GM21737 (cell line): Measurements from ENCODE around the gene CYFIP1.

ENCODE experiments used
- ATAC-seq: cut with Tn5 transposase; IDR thresholded peaks from one replicate; pipeline ENCODE4 v1.9.1; 2021; ENCODE audit warnings: mild to moderate bottlenecking, moderate library complexity; ENCODE audit not compliant: unreplicated experiment

The CYFIP1 gene

DNA sequence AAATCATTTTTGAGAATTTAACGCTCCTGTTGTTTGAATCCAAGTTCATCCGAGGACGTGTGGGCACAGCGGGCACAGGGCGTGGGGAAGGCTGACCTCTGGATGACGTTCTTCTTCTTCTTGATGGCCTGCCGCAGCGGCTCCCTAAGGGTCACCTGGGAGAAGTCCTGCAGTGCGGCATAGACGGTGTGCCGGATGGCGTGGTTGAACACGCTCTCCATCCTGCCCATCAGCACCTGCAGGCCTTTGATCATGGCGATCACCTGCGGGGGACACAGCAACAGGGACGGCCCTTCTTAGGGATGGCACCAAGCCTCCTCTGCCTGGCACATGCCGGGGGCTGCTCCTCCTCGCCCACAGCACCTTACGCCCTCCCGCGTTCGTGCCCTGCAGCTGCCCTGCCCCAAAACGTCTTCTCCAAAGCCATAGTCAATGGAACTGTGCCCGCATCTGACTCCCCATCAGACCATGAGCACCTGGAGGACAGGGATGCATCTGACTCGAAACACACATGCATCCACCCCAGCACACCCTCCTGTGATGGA is 61.5 kb downstream of the CYFIP1 start:
- ATAC-seq: no peak

DNA sequence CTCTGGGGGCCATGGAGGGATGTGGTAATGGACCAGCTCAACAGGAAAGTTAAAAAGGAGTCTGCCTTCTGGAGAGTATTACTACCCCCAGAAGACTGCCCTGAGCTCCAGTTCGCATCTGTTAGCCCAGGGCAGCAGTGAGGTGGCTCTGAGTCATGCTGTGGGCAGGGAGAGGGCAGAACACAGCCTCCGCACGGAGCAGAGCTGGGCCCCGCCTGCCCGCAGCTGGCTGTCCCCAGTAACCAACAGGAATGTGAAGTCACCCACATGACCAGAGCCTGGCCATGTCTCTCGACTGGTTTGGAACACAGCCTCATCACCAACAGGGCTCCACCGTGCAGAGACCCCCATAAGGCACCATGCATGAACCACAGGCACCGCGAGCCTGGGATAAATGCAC is 62.1 kb downstream of the CYFIP1 start:
- ATAC-seq: no peak

DNA sequence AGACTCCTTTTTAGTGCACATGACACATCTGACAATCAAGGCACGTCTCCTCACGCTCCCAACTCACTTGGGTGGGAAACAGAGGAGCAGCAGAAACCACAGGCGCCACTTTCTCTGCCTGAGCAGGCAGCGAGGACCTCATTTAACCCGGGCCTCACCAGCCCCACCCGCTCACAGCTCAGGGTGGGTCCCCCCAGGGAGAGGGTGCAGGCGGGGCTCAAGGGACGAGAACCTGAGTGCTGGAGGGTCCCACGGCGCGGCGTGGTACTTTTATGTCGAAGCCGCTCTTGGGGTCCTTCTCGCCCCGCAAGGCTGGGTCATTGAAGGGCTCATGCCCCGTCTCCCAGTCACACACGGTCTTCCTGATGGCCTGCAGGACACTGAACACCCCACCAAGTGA is 62.6 kb downstream of the CYFIP1 start:
- ATAC-seq: no peak

DNA sequence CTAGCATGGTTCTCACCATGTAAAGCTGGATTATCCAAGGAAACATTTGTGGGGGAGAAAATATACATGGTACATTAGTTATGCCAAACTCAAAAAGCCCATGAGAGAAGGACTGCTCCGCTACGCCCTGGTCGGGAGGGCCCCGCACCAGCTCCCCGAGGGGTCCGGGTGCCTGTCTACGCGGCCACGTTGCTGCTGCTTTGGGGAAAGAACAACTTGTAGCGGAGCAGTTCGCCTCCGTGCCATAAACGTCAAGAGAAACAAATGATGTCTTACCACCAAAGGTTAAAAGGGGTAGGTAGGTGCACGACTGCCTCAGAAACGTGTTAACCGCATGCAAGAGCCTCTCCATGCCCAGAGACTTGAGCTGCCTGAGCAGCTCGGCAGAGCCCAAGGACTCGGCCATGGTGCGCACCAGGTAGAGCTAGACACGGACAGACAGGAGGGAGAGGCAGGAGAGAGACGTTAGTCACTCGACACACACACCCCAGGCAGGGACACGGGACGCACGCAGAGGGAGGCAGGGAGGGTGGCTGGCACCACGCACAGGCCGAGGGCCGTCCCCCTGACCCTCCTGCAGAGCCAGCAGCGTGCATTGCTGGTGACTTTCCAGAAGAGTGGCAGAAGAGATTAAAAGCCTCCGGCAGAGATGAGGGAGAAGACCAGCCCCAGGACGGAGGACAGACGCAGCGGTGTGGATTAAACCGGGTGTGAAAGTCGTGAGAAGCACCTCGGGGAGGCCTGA is 63.4 kb downstream of the CYFIP1 start:
- no peak for ATAC-seq

DNA sequence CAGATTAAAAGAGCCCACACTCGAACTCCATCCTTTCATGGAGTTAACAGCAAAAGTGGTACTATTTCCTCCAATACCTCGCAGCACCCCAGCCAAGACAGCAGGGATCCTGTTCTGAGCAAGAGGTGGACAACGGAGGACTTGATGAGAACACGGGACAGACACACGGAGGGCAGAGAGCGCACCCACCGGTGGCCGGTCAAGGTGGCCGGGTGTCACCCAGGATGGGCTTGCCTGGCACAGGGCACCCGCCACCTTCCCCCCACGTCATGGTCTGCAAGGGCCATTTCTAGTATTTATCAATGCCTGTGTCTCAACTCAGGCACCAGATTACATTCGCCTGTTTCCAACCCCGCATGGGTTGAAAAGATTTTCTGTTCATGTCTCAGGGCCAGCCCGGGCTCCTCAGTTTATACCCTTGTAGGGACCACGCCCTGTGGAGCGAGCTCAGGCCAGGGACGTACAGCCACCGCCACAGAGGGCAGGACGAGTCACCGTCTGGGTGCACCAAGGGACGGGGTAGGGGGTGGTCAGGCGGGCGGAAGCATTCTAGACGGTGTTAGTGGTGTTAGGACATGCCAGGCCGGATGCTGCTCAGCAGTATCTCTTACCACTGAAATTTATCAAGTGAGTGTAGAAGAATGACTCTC is 64.2 kb downstream of the CYFIP1 start:
- ATAC-seq: no peak

DNA sequence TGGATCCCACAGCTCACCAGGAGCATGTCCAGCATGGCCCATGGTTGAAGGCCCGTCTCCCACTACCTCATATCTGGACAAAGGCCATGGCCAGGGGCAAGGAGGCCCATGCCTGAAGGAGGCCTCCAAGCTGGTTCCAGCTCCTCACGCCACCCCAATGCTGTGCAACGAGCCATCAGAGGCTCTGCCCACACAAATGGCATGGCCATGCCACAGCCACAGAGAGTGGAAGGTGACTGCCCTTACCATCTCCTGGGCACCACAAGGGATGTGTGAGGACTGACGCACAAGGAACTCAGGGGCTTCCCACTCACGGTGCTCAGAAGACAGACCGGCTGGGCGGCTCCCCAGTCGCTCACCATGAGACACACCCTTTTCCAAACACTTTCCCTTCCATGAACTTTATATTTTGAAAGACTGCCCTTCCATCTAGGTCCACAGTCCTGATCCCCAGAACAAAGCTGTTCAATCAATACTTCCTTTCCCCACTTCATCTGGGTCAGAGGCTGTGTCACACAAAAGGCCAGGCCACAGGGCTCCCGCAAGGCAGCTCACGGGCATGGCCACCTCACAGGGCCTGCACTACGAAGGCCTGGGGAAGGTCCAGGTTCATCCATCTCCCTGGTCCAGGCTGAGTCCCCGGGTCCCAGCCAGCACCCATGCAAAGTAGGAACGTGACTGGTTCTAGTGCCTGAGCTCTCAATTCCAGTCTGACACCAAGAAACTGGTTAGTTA is 66.4 kb downstream of the CYFIP1 start:
- no peak for ATAC-seq

DNA sequence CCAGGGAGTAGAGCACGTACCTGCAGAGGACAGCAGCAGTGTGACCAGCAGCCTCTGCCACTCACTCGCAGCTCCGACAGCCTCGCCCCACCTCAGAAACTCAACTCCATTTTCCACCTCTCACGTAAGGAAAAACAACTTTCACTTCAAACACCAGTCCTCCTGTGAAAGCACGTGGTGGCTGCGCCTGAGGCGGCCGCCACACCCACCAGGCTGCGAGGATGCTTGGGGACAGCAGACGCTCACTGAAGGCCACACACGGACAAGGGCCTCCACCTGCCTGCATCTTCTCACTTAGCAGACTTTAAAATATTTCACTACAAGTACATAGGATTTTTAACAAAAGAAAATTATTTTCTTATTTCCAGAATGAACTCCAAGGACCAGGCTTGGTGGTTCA is 67.9 kb downstream of the CYFIP1 start:
- no peak for ATAC-seq

DNA sequence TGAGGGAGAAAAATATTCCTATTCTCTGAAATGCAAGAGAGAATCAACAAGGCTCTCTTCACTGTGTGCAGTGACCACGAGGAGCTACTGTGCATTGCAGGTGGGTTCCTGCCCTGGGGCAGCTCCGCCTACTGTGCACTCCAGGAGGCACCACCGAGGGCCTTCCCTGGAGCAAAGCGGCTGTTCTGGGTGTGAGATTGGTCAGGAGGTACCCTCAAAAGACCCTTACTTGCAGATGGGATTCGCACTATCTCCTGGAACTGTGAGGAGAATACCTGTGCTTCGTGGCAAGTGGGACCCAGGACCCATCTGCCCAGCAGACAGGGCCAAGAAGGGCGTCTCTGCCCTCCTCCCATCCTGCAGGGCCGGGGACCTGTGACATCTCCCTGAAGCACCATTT is 68.9 kb downstream of the CYFIP1 start:
- ATAC-seq: no peak

DNA sequence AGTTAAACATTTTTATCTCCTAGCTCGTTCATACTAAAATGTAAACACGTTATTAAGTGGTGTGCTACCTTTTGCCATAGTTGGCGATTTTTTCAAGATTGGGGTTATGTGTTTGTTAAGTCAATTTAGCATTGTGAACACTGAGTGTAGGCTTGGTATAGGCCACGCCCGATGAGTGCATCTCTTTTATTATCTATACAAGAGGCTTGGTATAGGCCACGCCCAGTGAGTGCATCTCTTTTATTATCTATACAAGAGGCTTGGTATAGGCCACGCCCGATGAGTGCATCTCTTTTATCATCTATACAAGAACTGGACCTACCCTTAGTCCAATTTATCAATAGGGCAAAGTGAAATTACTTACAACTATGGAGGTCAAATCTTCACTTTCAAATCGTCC is 71.3 kb downstream of the CYFIP1 start:
- no peak for ATAC-seq

DNA sequence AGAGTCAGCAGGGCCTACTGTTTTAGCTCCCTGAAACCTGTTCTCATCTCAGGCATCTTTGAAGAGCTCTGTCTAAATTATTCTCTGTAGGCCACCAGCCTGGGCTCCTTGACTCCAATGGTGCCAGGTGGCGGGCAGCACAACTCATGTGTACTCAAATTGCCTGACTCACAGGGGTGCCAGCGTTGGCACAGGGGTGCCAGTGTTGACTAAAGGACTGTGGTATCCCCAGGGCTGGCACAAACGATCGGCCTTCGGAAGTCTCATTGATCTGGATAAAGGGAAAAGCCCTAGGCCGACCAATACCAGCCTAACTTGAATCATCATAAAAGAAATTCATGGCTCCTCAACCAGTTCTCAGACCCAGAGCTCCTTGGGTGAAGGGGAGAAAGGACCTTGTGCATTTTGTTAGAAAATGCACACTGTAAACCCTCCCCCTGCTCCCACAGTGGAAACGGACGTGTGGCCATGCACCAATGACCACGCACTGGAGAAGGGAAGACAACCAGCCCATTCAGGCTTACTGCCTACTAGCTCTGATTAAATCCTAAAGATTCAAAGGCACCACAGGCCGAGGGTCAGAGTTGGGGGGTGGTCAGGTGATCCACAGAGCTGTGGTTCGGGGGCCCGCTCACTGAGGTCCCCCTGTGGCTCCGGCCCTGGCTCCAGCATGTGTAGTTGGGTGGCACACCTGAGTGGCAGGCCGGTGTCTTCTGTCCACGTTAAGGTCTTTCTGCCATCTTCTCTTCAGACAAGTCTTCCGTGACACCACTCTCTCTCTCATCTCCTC is 72.8 kb downstream of the CYFIP1 start:
- ATAC-seq: no peak

DNA sequence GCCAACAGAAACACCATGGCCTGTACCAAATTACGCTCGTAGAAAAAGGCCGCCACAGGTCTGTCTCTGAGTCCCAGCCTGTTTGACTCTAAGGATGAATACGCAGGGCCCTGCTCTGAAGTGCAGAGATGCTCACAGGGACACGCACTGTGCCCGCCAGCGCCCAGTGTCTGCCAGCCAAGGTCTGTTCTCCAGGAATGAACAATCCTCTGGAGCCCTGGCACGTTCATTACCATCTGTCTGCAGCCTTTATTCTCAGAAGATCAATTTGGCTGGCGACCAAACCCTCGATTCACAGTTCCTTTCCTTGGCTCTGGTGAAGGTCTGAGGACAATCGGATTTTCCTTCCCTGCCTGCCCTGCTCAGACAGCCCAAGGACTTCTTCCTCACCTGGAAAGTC is 75.4 kb downstream of the CYFIP1 start:
- ATAC-seq: no peak

DNA sequence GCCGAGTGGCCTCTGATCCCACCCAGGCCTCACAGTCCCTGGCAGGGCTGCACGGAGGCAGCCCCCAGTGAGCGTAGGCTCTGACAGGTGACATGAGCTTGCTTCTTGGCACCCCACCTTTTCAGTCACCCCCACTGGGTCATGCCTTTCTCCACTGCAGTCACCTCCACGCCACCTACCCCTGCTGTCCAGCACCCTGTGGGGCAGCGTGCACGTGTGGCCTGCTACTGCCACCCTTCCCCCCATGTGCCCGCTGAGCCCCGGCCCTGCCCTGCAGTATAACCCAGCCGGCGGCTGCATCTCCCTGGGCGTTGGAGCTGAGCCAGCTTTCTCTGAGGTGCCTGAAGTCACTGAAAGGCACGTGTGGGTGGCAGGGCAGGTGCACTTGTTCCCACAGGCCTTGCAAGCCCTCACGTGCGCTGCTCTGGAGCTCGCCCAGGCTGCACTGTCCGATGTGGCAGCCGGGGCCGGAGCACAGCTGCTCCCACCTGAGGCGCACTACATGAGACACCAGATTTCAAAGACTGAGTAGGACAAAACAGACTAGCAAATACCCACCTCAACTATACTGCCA is 76.1 kb downstream of the CYFIP1 start:
- ATAC-seq: no peak

DNA sequence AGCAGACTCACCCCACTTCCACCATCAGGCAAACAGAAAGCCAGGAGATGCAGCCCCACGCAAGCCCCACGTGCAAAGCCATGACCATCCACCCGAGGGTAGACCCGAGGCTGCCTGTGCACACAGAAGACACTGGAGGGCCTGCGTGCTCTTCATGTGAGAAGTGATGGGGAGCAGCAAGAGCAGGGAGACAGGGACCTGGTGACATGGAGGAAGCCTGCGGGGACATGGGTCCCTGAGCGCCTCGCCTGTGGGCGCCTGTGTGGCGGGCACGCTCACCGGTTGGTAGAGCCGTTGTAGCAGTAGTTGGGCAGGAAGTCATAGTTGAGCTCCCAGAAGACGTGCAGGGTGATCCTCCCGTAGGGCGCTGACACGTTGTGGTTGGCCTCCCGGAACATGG is 76.7 kb downstream of the CYFIP1 start:
- ATAC-seq: no peak

DNA sequence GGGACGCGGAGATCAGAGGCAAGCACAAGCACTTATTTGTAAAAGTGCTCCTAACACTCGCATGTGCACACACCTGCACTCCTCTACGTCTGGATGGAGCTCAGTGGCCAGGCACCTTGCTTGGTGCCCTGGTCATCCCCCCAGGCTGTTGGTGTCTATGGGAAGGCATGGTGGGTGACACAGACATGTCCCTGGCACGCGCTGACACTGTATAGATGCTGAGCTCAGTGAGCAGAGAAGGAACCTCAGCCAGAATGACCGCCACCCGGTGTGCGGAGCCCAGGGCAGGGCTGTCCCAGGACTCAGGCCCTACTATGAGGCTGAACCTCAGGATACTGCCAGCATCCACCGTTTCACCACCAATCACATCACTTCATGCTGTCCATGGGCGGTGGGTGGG is 77.2 kb downstream of the CYFIP1 start:
- no peak for ATAC-seq

DNA sequence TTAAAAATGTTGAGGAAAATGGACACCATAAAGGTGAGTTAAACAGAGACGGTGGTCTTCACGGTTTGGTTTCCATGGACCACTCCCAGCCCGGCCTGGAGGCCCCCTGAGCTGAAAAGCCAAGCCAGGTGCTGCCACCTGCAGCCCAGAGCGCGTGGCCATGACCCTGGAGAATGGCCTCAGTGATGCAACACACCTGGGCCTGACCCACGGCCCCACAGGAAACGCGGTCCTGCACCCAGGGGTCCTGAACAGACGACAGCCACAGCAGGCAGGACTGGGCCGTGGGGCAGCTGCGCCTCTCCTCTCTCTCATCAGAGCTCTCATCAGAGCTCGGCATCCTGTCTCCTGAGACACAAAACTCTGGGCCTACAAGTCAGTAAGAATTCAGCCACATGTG is 77.6 kb downstream of the CYFIP1 start:
- ATAC-seq: no peak

DNA sequence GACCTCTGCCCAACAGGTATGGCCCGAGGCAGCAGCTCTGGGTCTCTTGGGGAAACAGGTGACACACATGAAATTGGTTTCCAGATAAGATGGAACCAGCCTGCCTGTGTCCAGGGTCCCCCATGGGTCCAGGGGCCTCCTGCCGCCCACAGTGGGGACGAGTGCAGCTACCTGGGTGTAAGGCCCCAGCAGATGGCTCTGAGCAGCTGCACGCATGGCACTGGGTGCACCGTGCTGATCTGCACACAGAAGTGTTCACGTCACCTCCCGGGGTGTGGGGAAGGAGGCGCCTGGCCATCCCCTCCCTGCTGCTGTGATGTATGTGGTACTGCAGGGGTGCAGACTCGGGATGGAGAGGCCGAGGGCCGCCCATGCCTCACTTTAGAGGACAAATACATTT is 78.1 kb downstream of the CYFIP1 start:
- ATAC-seq: no peak

DNA sequence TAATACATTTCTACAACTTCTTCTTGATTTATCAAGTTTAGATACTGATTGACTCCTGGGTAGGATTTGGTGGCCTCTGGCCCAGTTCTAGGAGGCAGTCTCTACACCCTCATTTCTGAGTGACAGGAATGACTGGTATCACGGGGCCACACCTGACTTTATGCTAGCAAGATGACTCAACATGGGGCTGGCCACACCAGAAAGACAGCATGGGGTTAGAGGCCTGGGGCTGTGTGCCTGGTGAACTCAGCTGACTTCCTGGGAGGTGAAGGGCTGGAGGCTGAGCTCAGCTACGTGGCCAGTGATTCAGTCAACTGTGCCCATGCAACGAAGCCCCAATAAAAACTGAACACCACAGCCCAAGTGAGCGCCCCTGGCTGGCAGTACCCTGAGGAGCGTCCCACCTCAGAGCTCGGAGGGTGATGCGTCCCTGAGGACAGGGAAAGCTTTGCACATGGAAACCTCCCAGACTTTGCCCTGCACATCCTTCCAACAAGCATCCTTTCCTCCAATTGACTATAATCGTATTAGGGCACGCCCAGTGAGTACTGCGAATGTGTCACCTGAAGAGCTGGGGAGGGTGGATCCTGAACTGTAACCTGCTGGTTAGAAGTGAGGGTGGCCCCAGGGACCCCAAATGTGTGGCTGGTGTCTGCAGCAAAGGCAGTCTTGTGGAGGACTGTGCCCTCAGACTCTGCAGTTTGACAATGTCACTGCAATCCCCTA is 84.5 kb downstream of the CYFIP1 start:
- peak; percentile 60 for ATAC-seq

DNA sequence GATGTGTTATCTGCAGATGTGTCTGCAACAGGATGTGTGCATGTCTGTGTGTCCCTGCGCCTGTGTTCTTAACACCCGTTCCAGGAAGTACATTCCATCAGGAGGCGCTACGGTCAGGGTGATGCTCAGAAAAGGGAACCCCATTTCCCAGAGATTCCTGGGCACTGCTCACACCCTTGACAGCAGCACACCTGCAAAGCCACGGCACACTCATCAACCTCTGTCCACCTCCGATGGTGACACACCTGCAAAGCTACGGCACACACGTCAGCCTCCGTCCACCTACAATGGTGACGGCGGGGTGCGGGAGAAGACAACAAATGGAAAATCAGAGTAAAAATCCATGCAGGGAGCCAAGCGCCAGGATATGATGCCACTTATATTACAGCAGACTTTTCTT is 86.3 kb downstream of the CYFIP1 start:
- ATAC-seq: no peak

DNA sequence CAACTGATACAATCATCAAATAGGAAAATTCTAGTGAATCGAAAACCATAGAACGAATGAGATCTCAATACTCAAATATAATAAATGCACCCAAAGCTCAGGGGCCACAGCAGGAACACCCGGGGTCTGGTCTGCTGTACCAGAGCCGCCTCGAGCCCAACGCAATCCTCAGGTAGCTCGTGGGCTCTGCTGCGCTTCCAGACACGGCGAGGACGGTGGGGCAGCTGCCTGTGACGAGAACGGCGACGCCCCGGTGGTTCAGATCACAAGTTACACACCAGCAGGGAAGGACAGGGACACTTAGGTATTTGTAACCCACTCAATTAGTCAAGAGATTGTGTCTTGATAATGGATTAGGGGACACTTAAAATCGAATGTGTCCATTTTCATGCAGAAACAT is 87.1 kb downstream of the CYFIP1 start:
- ATAC-seq: no peak

DNA sequence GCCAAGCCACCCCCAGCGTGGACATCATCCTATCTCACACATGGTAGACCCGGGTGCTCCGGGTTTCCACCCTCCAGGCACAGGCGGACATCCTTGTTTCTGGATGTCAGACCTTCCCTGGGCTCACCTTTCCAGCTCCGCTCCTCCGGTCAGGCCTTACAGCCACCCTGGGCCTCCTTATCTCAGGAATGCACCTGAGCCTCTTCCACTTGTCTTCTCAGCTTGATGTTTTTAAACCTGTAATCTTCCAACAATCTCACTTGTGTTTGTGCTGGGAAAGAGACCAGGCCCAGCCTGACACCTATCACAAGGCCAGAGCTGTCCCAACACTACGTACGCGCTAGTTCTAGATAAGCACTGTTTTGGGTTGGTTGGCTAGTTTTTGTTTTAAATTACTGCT is 87.8 kb downstream of the CYFIP1 start:
- ATAC-seq: no peak
